Measurements from ENCODE around the gene IQSEC1. TPM values are rescaled to one million over a fixed set of nuclear protein-coding genes. Genes with fewer than 3 reads are reported as not detected.

Gene IQSEC1
- total RNA-seq, 1 experiment from 2014 or later = 28.1 TPM

- Histone ChIP-seq H3K9me3 (ENCODE audit: control insufficient read depth in 1 of 2, insufficient read depth in 1 of 2, low read depth in 1 of 2, low read length in 2 of 2) (no peaks in the 10 kb centered on the region), H3K27me3 (ENCODE audit: insufficient read depth, low read length) (no peaks in the 10 kb centered on the region), H4K20me1 (ENCODE audit: insufficient read depth) (no peaks in the 10 kb centered on the region), H3K9ac (ENCODE audit: low read length) (no peak overlapping the region), H3K4me1 (ENCODE audit: control insufficient read depth in 1 of 2, insufficient read depth in 2 of 2, low read length in 2 of 2) (no peaks in the 10 kb centered on the region), H3K36me3 (ENCODE audit: control insufficient read depth in 1 of 2, insufficient read depth in 2 of 2, low read length in 2 of 2) (peaks cover 0 to 13% of the 10 kb centered on the region in 2 experiments; a peak in 2 of 4 replicates), H3K4me2 (ENCODE audit: low read length) (no peak overlapping the region), H3K79me2 (ENCODE audit: insufficient read depth, low read length) (no peaks in the 10 kb centered on the region), H2AFZ (ENCODE audit: low read depth, low read length, poor library complexity, severe bottlenecking) (no peak overlapping the region), H3K9me2 (ENCODE audit: insufficient read depth) (no peaks in the 10 kb centered on the region), H3K4me3 (replicated peaks in 1 of 2; ENCODE audit: low read depth in 1 of 2, low read length in 2 of 2) (no peak overlapping the region), H3K27ac (ENCODE audit: low read depth, low read length) (no peak overlapping the region)
- no peak for TF ChIP-seq ATF3 (IDR thresholded peaks at IDR 0.05)
- TF ChIP-seq POLR2A (IDR thresholded peaks at IDR 0.05; ENCODE audit: borderline replicate concordance, extremely low read depth, insufficient read depth, insufficient read length) = no peak
- no peak for TF ChIP-seq EZH2phosphoT487 (IDR thresholded peaks at IDR 0.05; ENCODE audit: borderline replicate concordance)
- no peak for TF ChIP-seq CBX3 (IDR thresholded peaks at IDR 0.05; ENCODE audit: low read depth)
- no peak for TF ChIP-seq ELF1 (IDR thresholded peaks at IDR 0.05; ENCODE audit: borderline replicate concordance, low read depth)
- TF ChIP-seq ZBTB33 (IDR thresholded peaks at IDR 0.05; ENCODE audit: extremely low read depth, insufficient replicate concordance, low read length) = no peak
- no peak for TF ChIP-seq REST (IDR thresholded peaks at IDR 0.05; ENCODE audit: low read depth)
- no peak for TF ChIP-seq YY1 (IDR thresholded peaks at IDR 0.05; ENCODE audit: extremely low read depth, insufficient replicate concordance, low read depth, low read length)
- TF ChIP-seq ZFX (IDR thresholded peaks at IDR 0.05) = no peak
- no peak for TF ChIP-seq SP1 (IDR thresholded peaks at IDR 0.05; ENCODE audit: low read depth)
- TF ChIP-seq EZH2 (IDR thresholded peaks at IDR 0.05) = no peak
- TF ChIP-seq CEBPB (IDR thresholded peaks at IDR 0.05; ENCODE audit: low read depth) = no peak
- TF ChIP-seq TCF7L2 (IDR thresholded peaks at IDR 0.05; ENCODE audit: borderline replicate concordance, extremely low read depth, insufficient read depth, insufficient read length) = no peak
- no peak for TF ChIP-seq MAX (IDR thresholded peaks at IDR 0.05)
- TF ChIP-seq EGR1 (IDR thresholded peaks at IDR 0.05; ENCODE audit: low read depth) = no peak
- TF ChIP-seq SIN3A (IDR thresholded peaks at IDR 0.05; ENCODE audit: low read depth) = no peak
- no peak for TF ChIP-seq SRF (IDR thresholded peaks at IDR 0.05; ENCODE audit: low read depth)
- TF ChIP-seq RAD21 (IDR thresholded peaks at IDR 0.05; ENCODE audit: low read depth) = no peak
- TF ChIP-seq ZNF274 (IDR thresholded peaks at IDR 0.05; ENCODE audit: low read depth, low read length) = no peak
- no peak for ATAC-seq
- intact Hi-C loops (cut with micrococcal nuclease) = no loop called here
- DNase-seq (ENCODE audit: low read depth, low spot score) = no peak
- POLR2A ChIA-PET = no interaction called here
- CTCF ChIA-PET = no interaction called here
- RAD21 ChIA-PET (ENCODE audit: low non-redundant PET in 1 of 2, low total read pairs in 2 of 2, uncharacterized antibody in 2 of 2, unreplicated experiment in 2 of 2) = no interaction called here
- BruUV-seq (replicated peaks) = no TSS peak
Measured at GRCh38 chr3:12908859-12909258, 164.4 kb downstream of the IQSEC1 start.
